NCI-H1092 treated with DMSO at 0.1 percent for 48 hours (cell line): ENCODE data around the gene ZNF423.

Experiments
- DNase-seq: peaks from one replicate; lab custom pipeline; 2025; lab: John Stamatoyannopoulos, UW

Gene ZNF423

DNA sequence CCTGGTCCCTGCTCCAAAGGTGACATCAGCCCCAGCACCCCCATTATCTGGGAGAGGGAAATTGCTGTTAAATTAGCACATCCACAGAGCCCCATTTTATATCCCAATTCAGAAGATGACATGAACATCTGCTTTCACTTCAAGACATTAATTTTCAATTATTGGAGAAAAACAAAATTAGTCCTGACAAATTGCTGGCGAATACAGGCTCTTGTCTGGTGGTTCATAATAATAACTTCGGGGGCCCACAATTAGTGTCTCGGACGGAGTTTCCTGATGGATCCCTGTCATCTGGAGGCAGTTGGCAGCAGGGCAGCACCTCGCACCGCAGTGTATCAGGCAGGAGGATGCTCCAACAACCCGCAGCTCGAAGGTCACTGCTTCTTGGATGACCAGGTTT is 7.4 kb downstream of the ZNF423 start:
- no peak for DNase-seq

DNA sequence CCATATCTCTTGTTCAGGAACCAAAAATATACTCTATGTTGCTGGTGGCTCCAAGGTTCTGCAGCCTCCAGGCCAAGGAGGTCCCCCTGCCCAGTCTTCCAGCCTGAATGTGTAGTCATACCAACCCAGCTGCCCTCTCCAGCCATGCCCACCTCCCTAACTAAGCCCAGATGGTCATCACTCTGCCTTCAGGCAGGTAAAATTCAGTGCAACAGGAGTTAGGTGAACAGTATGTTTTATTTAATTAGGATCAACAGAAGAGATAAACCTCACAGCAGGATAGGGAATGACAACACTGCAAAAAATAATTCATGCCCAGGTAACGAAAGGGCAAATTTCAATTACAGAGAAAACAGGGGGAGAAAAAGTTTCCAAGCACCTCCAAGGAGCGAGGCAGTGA is 9.1 kb downstream of the ZNF423 start:
- DNase-seq, result no peak

DNA sequence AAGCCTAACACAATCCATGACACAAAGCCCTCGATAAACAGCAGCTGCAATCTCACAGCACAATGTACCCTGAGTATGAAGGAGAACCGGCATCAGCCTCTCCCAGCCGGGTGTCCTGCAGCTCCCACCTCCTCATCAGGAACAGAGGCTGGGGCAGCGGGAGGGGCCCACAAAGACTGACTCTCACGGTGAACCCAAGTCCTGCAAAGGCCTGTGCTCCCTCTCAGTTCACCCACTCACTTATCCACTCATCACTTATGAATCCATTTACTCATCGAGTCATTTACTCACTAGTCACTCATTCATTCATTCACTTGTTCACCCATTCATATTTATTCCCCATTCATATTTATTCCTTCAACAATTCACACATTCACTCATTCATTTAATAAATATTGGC is 11.6 kb downstream of the ZNF423 start:
- no peak for DNase-seq

DNA sequence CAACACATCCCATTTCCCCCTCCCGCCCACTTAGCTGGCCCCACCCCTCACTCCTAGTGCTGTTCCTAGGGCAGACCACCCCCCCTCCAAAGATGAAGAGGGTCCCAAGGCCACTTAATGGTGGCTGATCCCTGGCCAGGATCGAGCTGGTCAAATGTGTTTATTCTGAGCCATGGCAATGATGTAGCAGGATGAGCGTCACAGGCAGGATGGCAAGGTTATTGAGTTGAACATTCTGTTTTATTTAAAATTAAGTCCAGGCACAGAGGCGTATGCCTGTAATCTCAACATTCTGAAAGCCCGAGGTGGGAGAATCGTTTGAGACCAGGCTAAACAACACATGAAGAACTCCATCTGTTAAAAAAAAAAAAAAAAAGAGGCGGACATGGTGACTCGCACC is 12.2 kb downstream of the ZNF423 start:
- DNase-seq, result no peak

DNA sequence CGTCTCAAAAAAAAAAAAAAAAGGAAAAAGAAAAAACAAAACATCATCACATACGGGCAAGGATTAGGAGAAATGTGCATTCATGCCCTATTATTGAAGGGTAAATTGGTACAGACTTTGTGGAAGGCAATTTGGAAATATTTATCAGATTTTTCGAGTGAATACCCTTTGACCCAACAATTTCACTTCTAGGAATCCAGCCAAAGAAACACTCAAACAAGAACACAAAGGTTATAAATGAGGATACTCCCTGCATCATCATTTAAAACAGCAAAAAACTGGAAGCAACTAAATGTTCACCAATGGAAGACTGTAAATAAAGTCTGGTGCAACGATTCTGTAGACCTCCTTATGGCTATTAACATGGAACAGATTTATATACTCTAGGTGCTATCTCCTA is 12.9 kb downstream of the ZNF423 start:
- no peak for DNase-seq

DNA sequence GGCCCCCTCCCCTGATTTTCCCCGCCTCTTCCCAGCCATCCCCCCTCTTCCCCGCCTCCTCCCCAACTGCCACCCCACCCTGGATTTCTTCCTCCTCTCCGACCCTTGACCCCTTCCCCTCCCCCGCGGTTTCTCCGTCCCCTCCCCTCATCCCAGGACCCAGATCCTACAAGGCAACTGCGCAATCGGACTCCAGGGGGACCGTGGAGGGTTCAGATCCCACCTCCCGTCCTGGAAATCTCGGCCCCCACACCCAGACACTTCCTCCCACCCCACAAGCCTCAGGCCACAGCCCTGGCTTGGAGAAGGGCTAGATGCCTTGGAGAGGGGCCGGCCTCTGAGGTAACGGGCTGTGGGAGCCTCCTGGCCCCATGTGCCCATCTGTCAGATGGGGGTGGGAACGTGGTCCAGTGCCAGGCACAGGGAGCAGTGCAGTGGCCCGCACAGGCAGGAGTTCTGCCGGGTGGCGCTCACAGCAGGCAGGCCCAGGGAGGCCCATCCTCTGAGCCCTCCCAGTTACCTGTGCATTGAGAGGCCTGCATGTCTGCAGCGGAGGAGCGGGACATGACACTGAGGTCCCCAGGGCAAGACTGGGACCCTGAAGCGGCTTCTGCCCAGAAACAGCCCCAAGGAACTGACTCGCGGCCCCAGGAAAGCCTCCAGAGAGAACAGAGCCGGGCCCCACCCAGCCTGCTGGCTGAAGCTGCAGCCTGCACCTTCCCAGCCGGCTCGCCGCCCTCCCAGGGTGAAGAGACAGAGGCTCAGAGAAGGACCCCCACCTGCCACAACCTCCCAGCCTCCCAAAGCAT is 16.7 kb downstream of the ZNF423 start:
- no peak for DNase-seq

DNA sequence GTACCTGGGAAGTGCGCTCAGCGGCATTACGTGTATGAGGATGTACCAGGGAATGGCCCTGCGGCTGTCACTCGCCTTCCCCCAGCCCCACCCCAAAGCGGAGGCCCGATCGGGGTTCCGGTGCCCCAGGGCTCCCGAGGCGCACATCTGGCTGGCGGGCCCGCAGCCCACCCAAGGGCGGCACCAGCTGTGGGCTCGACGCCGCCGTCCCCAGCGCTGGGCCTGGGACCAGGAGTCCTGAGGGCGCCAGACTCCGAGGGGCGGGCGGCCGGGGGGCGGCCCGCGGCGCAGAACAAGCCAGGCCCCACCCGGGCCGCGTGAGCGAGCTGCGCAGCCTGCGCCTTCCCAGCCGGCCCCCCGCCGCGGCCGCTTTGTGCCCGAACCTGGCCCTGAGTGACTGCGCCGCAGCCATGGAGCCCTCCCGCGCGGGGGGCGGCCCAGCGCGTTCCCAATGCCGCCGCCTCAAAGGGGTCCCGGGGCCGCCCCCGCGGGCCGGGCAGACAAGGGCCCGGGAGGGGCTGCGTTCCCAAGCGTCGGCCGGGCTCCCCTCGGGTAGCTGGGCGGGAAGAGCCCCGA is 17.4 kb downstream of the ZNF423 start:
- no peak for DNase-seq

DNA sequence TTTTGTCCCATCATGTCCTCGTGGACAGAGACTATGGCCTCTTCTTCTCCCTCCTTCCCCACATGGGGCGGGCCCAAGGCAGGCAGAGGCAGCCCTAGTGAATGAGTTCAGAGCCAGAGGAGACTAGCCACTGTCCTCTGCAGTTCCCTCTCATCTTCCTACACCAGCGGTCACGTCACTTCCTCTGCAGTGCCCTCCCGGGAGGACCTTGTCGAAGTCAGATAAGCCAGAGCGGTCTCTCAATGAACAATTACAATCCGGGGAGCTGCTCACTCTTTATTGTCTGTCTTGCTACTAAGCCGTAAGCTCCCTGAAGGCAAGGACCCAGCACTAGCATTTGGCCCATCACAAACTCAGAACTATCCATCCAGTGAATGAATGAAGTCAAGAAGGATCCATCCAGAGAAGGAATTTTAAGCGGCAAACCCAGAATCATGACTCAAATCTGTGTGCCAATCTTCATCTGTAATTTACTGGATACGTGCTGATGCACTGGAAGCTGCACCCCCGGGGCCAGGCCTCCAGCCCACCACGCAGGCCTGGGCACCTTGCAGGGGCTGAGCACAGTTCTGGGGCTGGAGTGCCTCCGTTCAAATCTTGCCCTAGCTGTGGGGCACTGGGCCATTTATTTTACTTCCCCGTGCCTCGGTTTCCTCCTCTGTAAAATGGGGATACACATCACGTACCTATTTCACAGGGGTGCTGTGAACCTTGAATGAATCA is 18.1 kb downstream of the ZNF423 start:
- DNase-seq, result no peak

DNA sequence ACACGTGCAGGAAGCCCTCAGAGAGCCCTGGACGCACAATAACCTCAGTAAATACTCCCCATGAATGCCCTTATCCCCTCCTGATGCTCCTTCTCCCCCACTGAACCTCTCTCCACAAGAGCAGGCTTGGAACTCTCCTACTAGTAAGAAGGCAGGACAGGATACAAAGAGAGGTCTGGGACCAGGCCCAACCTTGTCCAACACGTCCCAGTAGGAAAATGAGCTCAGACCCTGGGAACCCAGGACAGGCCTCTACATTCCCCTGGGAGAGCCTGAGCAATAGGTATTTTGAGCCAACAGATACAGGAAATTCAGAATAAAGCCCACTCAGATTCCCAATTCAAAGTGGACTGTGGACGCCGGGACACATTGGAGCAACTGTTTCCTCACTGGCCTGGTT is 19.2 kb downstream of the ZNF423 start:
- DNase-seq, result no peak

DNA sequence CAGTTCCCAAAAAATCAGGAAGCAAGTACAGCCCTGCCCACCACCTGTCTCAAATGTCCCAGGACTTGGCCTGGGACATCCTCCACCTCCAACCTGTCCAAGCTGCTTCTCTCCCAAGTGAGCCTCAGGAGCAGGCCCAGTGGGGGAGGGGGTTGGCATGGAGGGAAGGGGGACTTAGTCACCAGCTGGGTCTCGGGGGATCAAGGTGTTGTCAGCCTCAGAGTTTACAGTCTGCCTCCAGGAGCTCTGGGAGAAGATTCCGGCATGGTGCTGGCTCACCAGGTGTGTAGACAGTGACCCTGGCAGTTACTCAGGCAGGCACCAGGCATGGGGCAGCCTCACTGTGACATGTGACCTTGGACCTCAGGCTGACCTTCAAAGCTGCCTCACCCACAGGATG is 19.7 kb downstream of the ZNF423 start:
- no peak for DNase-seq

DNA sequence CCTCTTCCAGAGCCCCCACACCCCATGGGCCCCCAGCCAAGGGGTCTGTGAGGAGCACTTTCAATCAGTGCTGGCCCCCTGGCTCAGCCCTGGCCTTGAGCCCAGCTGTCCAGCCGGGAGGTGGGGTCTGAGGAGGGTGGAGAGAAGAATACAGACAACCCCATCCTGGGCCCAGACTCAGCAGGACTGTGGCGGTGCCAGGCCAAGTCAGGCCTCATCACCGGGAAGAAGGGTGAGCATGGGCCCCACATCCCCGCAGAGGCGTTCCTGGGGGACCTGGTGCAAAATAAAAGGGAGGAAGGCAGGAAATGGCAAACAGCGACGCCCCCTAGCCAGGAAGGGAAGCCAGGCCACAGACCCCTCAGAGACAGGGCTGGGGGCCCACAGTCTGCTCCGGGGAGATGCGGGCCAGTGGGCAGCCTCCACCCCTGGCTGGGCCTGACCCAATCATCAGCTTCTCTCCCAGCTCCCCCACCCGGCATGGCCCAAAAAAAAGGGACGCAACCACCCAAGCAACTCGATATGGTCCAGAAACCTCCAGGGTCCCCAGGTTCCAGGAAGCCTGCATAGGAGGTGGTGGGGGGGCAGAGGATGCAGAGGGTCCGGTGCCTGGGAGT is 20.6 kb downstream of the ZNF423 start:
- no peak for DNase-seq

DNA sequence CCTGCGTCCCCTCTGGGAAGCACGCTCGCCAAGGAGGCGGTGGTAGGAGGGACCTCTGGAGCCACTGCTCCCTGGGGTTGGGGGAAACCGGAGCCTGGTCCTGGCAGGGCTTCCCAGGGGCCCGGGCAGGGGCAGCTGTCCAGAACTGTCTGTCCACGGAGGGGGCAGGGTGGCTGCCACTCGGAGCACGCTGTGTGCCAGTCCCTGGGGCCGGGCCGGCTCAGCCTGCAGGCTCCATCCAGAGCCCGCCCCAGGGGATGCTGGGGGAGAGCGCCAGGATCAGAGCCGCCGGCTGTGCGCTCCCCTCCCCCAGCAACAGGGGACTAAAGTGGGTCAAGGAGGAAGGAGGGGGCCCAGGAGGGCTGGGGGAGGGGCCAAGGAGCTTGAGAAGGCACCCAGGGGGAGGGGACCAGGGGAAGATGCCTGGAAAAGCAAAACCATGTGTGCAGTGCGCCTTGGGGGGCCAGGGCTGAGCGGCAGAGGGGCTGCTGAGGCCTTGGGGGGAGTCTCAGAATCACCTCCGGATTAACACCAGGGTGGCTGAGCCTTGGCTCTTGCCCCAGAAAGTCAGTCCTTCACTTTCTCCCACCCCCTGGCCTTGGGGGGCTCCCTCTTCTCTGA is 21.3 kb downstream of the ZNF423 start:
- no peak for DNase-seq

DNA sequence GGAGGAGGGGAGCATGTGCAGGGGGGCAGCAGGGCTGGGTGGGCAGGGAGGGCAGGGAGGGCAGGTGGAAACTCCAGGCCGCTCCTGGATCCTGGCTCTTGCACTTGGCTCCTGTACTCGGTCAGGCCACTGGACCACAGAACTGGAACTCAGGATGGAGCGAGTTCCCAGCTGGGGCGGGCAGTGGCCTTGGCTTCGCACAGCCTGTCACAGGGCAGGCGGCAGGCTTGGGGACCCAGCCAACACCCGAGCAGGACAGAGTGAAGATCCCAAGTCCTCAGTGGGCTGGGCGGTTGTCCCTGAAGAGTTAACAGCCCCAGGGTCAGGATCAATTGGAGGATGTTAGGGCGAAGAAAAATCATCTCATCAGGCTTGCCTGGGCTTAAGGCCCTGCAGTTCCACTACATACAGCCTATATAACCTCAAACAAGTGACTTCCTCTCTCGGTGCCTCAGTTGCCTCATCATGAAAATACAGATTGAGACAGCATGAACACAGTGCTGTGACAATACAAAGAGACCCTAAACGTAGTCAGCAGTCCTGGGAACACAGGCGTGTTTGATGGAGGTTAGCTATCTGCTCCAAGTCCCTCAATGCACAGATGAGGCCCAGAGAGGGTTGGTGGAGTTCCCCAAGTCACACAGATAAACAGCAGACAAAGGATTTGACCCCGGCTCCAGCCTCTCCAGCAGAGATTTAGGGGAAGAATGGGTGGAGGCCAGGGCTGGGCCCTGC is 21.9 kb downstream of the ZNF423 start:
- DNase-seq, result no peak

DNA sequence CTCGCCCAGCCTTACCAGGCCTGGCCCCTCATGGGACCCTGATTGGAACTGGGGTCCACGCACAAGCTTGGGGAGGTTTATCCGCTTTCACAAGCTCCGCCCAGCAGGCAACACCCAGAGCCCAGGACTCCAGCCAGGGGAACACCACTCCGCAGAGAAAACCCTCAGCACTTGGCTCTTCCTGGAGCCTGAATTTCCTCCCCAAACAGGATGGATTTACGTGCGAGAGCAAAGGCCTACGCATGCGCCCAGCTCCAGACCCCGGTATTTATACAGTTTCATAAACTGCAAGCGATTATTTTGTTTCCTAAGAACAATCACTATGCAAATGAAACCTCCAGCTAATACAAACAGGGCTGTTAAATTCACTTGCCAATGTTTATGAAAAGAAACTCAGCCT is 22.8 kb downstream of the ZNF423 start:
- DNase-seq, result no peak

DNA sequence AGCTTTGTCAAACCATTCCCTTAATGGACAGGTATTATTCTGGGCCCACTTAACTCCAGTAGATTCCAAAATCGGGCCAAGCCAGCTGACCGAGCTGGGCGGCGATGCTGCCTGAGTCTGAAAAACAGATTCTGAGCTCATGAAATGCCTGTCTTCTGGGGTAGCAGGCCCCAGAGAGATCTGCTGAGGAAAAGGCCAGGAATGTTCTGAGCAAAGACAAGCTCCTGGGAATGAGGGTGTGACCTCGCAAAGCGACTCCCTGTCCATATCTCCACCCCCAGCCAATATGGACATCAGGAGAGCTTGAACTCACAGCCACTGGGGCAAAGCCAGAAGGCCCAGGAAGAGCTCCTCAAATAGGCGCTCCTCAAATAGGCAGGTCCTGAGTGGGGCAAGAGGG is 23.7 kb downstream of the ZNF423 start:
- no peak for DNase-seq

DNA sequence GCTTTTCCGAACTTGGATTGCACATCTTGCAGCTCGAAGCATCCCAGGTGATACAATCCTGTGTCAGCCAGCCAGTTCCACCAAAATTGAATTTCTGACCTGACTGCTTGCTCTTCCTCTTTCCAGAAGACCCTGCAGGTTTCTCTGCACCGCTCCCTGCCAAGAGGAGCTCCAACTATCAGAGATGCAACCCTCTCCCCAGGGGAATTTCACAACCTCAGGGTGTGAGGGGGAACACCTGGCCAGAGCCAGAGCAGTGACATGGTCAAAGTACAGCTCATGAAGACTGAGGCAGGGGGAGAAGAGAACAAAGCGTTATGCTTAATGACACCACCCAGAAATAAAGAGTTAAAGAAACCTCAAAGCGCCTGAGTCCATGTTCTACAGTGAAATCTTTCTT is 25.0 kb downstream of the ZNF423 start:
- no peak for DNase-seq

DNA sequence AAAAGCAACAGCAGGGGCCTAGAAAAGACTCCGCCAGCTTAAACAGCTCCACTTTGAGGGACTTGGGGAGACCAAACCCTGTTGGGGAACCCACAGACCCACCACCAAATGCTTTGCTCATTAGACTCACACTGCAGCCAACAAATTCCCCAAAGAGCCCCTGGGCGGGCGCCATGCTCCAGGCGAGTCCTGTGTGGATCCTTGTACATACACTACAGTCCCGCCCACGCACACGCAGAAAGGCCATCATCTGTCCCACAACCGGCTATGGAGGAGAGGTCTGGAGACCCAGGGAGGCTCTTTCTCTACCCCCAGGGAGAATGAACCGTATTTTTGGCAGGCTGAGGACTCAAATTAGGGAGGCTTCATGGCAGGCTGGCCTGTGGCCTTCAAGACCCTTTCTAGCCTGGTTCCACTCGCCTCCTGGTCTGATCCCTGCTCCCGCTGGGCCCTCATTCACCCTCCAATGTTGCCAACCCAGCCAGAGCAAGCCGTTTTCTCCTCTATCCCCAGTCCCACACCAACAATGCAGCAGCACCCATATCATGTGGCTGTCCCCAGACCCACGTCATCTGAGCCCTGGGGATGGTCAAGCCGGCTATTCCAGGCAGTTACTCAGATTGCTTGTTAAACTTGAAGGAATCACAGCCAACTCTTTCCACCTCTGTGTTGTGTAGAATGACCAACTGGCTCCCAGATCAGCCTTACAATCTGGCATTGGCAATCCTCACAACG is 27.2 kb downstream of the ZNF423 start:
- DNase-seq, result no peak

DNA sequence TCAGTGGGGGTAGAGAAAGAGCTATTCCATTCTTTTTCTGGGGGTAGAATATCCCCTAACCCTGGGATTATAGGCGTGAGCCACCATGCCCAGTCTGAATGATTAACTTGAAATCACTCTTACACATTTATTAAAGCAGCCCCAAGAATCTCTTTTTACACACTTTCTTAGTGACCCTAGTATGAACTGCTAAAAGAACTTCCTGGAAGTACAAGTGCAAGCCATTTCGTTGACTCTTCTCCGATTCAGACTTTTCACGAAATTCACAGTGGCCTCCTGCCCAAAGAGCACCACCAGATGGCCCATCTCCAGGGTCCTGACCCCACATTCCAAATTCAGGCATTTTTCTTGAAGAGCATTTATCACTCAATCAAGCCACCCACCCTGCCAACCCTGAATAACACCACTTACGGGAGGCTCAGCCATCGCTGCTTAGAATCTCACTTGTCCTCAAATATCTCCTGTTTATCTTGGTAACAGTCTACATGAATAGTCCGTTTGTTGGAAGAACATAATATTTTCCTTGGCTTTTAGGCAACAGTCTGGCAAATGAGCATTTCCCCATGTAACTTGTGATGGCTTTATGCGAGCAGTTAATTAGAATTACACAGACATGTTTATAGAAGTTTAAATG is 28.0 kb downstream of the ZNF423 start:
- DNase-seq, result no peak

DNA sequence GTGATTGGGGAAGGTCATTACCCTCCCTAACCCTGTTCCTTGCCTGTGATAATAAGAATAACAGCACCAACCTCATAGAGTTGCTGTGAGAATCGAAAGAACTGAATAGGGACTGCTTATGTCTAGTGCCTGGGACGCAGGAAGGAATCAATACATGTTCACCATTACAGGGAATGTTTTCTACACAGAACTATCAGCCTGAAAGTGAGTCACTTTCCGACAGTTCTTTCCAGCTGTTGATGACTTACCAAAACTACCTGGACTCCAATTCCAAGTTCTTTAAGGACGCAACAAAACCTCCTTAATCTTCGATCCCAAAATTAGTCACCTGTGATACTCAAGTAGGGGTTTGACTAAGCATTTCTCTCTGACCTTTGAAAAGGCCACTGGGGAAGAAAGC is 29.4 kb downstream of the ZNF423 start:
- DNase-seq, result no peak

DNA sequence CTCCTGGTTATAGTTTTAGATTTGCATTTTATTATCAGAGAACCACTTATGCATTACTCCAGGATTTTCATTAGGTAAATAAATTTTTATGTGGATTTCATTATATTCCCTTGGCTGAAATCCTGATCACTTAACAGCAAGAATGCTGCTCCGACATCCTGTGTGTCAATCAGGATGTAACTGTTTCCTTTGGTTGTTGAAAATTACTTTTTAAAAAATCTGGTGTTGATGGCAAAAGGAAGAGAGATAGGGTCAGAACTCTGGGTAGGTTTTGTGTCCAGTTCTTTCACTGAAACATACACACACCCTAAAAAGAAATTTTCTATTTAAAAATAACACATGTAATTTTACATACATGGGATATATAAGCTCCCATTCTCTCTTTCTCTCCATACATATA is 30.9 kb downstream of the ZNF423 start:
- DNase-seq, result no peak

DNA sequence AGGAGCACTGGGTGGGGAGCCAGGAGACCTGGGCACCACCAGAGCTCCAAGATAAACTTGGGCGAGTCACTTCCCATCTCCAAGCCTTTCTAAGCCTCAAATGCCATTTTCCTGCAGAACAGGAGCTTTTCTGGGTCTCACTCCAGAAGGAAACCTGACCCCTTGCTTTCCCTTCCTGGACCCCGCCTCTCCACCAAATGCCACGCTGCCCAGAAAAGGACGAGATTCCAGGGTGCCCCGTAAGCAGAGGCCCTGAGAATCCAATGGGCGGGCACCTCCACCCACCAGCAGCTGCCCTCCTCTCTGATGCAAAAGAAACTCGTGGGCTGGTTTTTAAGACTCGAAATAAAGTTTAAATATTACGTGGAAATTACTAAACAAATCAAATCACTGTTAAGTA is 31.3 kb downstream of the ZNF423 start:
- DNase-seq, result no peak
